Fibroblast of the aortic adventitia (primary cell): ENCODE results near the gene AMMECR1. TPM values are rescaled to one million over a fixed set of nuclear protein-coding genes. Genes with fewer than 3 reads are reported as not detected.
"Not testable (repeated sequence)": the region's sequence is repeated elsewhere in the genome, so short reads cannot be mapped to it uniquely, and the experiment has no call there.

Experiments
- DNase-seq: peaks from one replicate; pipeline ENCODE4 v3.0.0-alpha.2; 2010; ENCODE audit warnings: low read depth
- H3K4me3 ChIP-seq: 2 replicates; pipeline ENCODE4 v1.5.1; 2011; ENCODE audit warnings: low read depth, mild to moderate bottlenecking, control low read depth, low read length, moderate library complexity
- total RNA-seq: library from RNA; depleted of rRNA; stranded (reverse); fragments of >200 nt; gene quantifications from 2 replicates; pipeline ENCODE4 v1.2.3, GENCODE V29; 2012; ENCODE audit warnings: low replicate concordance
- TF ChIP-seq, protein P1 (sequence below): IDR thresholded peaks from 2 replicates; pipeline ENCODE4 v1.5.1; 2011; ENCODE audit warnings: mild to moderate bottlenecking, low read length, control low read depth, inconsistent platforms; ENCODE audit not compliant: insufficient read depth

Gene AMMECR1
- total RNA-seq, 1 donor, result 24.8 TPM

DNA sequence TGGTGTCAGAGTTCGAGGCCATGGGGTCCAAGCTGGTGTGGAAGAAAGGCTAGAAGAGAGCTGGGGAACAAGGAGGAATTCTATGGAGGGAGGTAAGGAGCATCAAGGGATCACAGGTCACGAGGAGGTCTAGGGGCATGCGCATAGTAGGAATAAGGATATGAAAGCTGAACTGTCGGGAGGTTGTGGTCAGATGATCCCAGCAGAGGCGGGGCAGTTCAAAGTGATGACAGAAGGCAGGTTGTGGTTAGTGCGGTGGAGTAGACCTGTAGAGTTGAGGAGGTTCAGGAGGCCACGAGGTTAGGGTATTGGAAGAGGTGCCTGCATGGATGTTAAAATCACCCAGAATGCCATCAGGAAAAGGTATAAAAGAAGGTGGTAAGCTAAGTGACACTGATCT lies 158.7 kb downstream of the AMMECR1 start:
- TF ChIP-seq, protein P1, sequence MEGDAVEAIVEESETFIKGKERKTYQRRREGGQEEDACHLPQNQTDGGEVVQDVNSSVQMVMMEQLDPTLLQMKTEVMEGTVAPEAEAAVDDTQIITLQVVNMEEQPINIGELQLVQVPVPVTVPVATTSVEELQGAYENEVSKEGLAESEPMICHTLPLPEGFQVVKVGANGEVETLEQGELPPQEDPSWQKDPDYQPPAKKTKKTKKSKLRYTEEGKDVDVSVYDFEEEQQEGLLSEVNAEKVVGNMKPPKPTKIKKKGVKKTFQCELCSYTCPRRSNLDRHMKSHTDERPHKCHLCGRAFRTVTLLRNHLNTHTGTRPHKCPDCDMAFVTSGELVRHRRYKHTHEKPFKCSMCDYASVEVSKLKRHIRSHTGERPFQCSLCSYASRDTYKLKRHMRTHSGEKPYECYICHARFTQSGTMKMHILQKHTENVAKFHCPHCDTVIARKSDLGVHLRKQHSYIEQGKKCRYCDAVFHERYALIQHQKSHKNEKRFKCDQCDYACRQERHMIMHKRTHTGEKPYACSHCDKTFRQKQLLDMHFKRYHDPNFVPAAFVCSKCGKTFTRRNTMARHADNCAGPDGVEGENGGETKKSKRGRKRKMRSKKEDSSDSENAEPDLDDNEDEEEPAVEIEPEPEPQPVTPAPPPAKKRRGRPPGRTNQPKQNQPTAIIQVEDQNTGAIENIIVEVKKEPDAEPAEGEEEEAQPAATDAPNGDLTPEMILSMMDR, result no peak
- DNase-seq, result no peak
- no peak overlapping the region for H3K4me3 ChIP-seq

DNA sequence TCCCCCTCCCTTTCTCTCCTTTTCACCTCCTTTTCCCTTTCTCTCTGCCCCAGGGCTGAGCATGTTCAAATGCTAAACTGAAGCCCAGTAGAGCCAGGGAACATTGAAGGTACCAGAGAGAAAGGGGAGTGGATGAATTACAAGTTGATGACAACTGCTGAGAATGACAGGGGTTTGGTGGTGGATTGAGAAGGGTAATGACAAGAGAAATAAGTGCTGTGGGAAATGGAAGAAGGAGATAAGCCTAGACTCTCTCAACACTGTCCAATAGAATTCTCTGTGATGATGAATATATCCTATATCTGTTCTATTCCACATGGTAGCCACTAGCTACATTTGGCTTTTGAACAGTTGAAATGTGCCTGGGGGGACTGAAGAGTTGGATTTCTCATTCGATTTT lies 160.4 kb downstream of the AMMECR1 start:
- TF ChIP-seq, protein P1, result no peak
- DNase-seq, result no peak
- no peak overlapping the region for H3K4me3 ChIP-seq

DNA sequence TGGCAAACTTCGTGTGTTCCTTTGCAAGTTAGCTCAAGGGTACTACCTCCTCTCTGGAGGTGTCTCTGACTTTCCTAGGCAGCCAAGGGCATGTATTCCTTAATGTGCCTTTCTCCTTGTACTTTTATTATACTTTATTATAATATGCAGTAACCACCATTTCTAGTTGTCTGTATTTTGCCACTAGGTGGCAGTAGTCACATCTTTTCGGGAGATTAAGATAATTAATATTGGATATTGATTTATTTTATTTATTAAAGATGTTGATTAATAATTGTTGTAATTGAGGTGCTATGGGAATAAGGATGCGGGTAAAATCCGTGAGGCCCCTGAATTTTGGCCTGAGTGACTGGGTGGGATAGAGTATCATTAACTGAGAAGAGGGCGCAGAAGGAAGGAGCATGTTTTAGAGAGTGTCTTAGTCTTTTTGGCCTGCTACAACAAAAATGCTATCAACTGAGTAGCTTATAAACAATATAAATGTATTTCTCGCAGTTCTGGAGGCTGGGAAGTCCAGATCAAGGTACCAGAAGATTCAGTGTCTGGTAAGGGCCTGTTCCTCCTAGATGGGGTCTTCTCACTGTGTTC lies 161.6 kb downstream of the AMMECR1 start:
- TF ChIP-seq, protein P1, result peak; percentile 50
- DNase-seq, result peak; percentile 36
- H3K4me3 ChIP-seq, result no peak overlapping the region

DNA sequence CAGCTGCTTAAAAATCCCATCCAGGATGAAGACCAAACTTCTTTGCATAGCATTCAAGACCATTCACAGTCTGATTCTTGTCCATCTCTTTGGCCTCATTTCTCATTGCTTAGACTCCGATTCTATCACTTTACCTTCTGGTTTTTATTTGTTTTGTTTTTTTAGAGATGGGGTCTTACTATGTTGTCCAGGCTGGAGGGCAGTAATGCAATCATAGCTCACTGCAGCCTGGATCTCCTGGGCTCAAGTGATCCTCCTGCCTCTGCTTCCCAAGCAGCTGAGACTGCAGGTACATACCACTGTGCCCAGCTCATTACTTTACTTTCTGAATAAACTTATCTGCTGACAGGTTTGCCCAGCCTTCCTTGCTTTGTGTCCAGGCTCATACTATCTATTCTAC lies 162.1 kb downstream of the AMMECR1 start:
- no peak overlapping the region for H3K4me3 ChIP-seq
- TF ChIP-seq, protein P1, result no peak
- no peak for DNase-seq

DNA sequence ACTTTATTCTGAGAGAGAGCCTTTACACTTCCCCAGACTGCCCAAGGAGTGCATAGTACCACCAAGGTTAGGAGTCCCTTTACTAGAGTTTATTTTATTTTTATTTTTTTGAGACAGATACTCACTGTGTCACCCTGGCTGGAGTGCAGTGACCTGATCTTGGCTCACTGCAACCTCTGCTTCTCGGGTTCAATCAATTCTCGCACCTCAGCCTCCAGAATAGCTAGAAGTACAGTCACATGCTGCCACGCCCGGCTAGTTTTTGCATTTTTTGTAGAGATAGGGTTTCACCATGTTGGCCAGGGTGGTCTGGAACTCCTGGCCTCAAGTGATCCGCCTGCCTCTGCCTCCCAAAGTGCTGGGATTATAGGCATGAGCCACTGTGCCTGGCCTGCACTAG lies 163.6 kb downstream of the AMMECR1 start:
- DNase-seq, H3K4me3 ChIP-seq: not testable (repeated sequence)

DNA sequence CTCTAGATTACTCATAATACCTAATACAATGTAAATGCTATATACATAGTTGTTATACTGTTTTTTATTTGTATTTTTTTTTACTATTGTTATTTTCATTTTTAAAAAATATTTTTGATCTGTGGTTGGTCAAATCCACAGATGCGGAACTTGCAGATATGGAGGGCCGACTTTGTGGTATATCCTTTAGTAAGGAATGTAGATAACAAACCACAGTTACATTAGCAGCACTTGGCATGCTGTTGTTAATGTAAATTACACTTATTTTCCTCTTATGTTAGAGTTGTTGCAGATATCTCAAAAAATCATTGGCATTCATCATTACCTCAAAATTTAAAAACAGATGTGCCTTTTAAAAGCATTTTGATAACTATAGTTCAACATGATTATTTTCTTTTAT lies 164.0 kb downstream of the AMMECR1 start:
- no peak for DNase-seq
- TF ChIP-seq, protein P1, result no peak
- no peak overlapping the region for H3K4me3 ChIP-seq

DNA sequence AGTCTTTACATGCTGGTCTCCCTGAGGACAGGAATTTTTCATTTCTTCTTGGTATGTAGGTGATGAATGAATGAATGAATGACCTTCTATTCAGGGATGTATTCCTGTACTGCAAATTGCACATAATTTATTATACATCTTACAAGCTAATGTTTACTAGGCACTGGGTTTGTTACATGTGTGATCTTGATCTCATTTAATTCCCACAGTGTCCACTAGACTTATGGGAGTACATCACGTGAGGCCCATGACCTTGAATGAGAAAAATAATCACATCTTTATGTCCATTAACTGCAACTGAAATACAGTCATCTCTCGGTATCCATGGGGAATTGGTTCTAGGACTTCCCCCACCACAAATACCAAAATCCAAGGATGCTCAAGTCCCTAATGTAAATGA lies 164.6 kb downstream of the AMMECR1 start:
- TF ChIP-seq, protein P1, result no peak
- DNase-seq, result no peak
- H3K4me3 ChIP-seq, result no peak overlapping the region
